HFF-Myc (cell line): Measurements from ENCODE around the gene TPRX1.
"Not testable (repeated sequence)": the region's sequence is repeated elsewhere in the genome, so short reads cannot be mapped to it uniquely, and the experiment has no call there.

Experiments used
- DNase-seq: peaks from one replicate; pipeline ENCODE4 v3.0.0-alpha.2; 2011; ENCODE audit warnings: low read depth; ENCODE audit errors: extremely low read depth
- H3K4me3 ChIP-seq: replicated peaks from 2 replicates; pipeline ENCODE4 v1.5.1; 2011; ENCODE audit warnings: low read depth, mild to moderate bottlenecking, control low read depth, low read length
- CTCF ChIP-seq: IDR thresholded peaks from 2 replicates; pipeline ENCODE4 v1.5.1; 2012; ENCODE audit warnings: mild to moderate bottlenecking, low read depth, low read length, control low read depth; ENCODE audit errors: missing control alignments

Gene TPRX1

DNA sequence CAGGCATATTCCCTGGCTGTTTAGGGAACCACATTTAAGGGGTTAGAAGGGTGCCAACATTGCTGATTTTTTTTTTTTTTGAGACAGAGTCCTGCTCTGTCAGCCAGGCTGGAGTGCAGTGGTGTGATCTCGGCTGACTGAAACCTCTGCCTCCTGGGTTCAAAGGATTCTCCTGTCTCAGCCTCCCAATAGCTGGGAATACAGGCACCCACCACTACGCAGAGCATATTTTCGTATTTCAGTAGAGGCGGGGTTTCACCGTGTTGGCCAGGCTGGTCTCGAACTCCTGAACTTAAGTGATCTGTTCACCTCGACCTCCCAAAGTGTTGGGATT is 9.6 kb upstream of the TPRX1 start:
- no peak for TF ChIP-seq CTCF
- H3K4me3 ChIP-seq, result no peak overlapping the region
- DNase-seq, result no peak

DNA sequence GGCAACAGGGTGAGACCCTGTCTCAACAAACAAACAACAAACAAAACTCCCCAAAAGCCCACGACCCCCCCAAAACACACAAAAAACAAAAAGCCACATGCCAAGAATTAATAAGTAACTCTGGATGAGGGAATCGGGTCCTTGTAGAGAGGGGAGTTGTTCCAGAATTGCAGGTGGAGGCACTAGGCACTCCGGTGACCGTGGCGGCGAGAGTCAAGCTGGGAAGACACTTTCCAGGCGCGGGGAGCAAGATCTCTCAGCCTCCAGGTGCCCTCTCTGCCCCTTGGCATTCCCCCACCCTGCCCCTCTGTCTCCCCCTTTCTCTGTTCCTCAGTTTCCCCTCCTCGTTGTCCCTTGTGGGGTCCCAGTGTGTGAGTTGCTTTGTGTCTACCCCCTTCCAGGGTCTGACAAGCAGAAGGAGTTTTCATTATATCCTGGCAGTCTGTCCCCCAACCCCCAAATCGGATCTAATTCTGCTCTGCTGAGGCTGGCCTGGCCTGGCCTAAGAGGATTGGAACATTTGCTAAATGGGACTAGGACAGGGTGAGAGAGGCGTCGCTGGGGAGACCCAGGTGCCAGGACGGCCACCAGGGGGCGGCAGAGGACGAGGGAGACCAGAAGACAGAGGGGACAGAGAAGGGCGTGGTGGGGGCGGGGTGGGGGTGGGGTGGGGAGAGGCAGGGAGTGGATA is 9.1 kb upstream of the TPRX1 start:
- no peak overlapping the region for H3K4me3 ChIP-seq
- peak; percentile 72 for TF ChIP-seq CTCF
- peak; percentile 12 for DNase-seq

DNA sequence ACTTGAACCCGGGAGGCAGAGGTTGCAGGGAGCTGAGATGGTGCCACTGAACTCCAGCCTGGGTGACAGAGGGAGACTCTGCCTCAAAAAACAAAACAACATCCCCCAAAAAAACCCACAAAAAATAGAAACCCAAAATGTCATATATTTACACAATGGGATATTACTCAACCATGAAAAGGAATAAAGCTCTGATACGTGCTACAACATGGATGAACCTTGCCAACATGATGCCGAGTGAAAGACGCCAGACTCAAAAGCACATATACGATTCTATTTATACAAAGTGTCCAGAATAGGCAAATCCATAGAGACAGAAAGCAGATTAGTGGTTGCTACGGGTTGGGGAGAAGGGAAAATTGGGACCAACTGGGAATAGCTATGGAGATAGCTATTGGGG is 2.1 kb upstream of the TPRX1 start:
- DNase-seq, result no peak
- no peak overlapping the region for H3K4me3 ChIP-seq
- no peak for TF ChIP-seq CTCF

- TF ChIP-seq CTCF, result no peak
- DNase-seq, result no peak
- no peak overlapping the region for H3K4me3 ChIP-seq
Observed at GRCh38 chr19:47805313-47805712, 962 bp upstream of the TPRX1 start.

DNA sequence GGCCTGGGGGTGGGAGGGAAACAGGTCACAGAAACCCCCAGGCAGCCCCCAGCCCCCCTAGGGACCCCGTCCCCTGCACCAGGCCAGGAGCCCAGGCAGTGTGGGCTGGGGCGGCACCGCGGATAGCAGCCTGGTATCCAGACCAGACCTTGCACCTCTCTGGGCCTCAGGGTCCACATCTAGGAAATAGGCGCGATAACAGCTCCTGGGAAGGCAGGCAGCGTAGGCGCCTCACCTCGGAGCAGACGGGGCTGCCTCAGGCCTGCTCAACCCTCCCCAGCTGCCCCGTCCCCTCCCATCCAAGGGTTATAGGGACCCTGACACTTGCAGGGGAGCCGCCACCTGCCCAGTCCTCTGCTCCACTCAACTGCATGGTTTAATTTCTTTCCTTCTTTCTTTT is 680 bp downstream of the TPRX1 start:
- not testable (repeated sequence) for DNase-seq, H3K4me3 ChIP-seq

DNA sequence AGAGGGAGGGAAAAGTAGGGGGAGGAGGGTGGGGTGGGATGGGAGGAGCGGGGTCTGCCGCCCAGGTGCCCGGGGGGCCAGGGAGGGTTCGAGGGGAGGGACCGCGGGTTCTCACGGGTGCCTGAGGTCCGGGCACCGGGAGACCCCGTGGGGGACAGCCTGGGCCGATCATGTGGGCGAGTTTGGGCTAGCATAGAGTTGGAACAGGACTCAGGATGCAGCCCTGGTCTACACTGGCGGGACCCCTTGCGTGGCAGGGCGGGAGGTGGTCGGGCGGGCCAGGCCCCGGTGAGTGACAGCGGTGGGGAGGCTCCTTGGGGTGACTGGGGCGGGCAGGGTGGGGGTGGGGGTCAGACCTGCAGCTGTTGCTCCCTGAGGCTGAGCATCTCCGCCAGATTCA is 1.2 kb downstream of the TPRX1 start:
- H3K4me3 ChIP-seq, DNase-seq: not testable (repeated sequence)

- DNase-seq, result no peak
- H3K4me3 ChIP-seq, result no peak overlapping the region
- TF ChIP-seq CTCF, result no peak
Observed at GRCh38 chr19:47802521-47803043, 1.8 kb downstream of the TPRX1 start.

DNA sequence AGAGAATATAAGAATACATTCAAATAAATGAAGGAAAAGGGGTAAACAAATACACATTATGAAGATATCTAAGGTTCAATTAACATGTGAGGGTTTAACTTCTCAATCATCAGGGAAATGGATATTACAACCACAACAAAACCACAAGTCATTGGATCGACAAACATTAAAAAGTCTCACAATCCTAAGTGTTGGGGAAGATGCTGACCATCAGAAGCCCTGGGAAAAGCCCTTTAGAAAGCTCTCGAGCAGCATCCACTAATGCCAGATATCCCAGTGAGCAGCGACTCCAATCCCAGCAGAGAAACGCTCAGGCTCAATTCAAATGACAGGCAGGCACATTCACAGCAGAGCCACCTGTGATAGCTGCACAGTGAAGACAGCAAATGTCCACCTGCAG is 3.1 kb downstream of the TPRX1 start:
- no peak for DNase-seq
- TF ChIP-seq CTCF, result no peak
- no peak overlapping the region for H3K4me3 ChIP-seq
